Measurements from ENCODE around the gene FAM83E. TPM values are rescaled to one million over a fixed set of nuclear protein-coding genes. Genes with fewer than 3 reads are reported as not detected.

Gene FAM83E
- total and polyA plus RNA-seq, 2 of the 8 experiments (the other 6 are each of a cell fraction or from before 2014, with no cell fraction given), result 1.8 to 5.3 TPM

GRCh38 chr19:48598996-48599700, 15.7 kb downstream of the FAM83E start:
- no peak overlapping the region for H3K23ac ChIP-seq (ENCODE audit: insufficient read length)
- FAIRE-seq, result no peak
- H3K36me3 ChIP-seq (ENCODE audit: control insufficient read depth in 2 of 4, insufficient read depth in 4 of 4, low read length in 3 of 4), result no peaks in the 10 kb centered on the region
- no peak overlapping the region for H3K4ac ChIP-seq (replicated peaks; ENCODE audit: insufficient read length, low read depth, low read length)
- no peaks in the 10 kb centered on the region for H3K4me1 ChIP-seq (replicated peaks in 1 of 4; ENCODE audit: control insufficient read depth in 3 of 4, insufficient read depth in 4 of 4, low read length in 3 of 4)
- no peaks in the 10 kb centered on the region for H3K79me2 ChIP-seq (ENCODE audit: control insufficient read depth in 1 of 2, insufficient read depth in 2 of 2, low read length in 2 of 2)
- H2BK120ac ChIP-seq (replicated peaks; ENCODE audit: low read depth, low read length), result no peak overlapping the region
- 85% methylated on average over 28 of the region's 30 CpGs; no CpG with 5 or more reads in 1 of the 2 experiments for WGBS, 2 experiments (ENCODE audit: extremely low coverage in 1 of 2, insufficient coverage in 1 of 2, insufficient read length in 1 of 2, insufficient replicate concordance in 2 of 2, low coverage in 1 of 2, low lambda C conversion rate in 2 of 2, missing lambda C conversion rate in 1 of 2)
- H3K23me2 ChIP-seq (ENCODE audit: low read depth, low read length), result no peaks in the 10 kb centered on the region; the same call in 1 of the 2 replicates
- no peak for DNase-seq (ENCODE audit: low read depth in 1 of 2, low spot score in 2 of 2)
- no peak overlapping the region for H2AK5ac ChIP-seq (ENCODE audit: low read depth, low read length)
- H2BK15ac ChIP-seq (ENCODE audit: low read length), result no peak overlapping the region
- H3K9me3 ChIP-seq (ENCODE audit: insufficient read depth in 2 of 2, low read depth in 1 of 2, low read length in 1 of 2), result no peaks in the 10 kb centered on the region
- no peak overlapping the region; the same call in 1 of the 2 replicates for H3K18ac ChIP-seq (ENCODE audit: extremely low read depth, low read length)
- no peak overlapping the region for H3K14ac ChIP-seq (ENCODE audit: insufficient read length)
- H3K9ac ChIP-seq (replicated peaks in 1 of 4; ENCODE audit: extremely low read depth in 1 of 4, low read depth in 3 of 4, low read length in 3 of 4), result no peak overlapping the region
- H2AFZ ChIP-seq (ENCODE audit: low read length), result no peak overlapping the region
- H4K91ac ChIP-seq (replicated peaks; ENCODE audit: insufficient read length, low read length), result no peak overlapping the region
- 0 out of 2 replicates have a peak overlapping the region, but pooled peaks have one; percentile 11 for H4K8ac ChIP-seq (ENCODE audit: extremely low read depth, insufficient read depth, low read length)
- POLR2A ChIA-PET (ENCODE audit: partially characterized antibody), result interaction anchor here (1.0 to 27.0 kb wide), 3 partner anchors 17 to 90 kb away, joined by 3 to 788 read pairs (median 175); partner anchors contain the start of genes DBP, FAM83E, RPL18 and SPHK2
- no peak overlapping the region for H2BK20ac ChIP-seq (ENCODE audit: low read length)
- no peaks in the 10 kb centered on the region for H3K27me3 ChIP-seq (replicated peaks in 1 of 4; ENCODE audit: control insufficient read depth in 3 of 4, extremely low read depth in 1 of 4, insufficient read depth in 3 of 4, low read length in 3 of 4)
- H3K4me3 ChIP-seq (ENCODE audit: extremely low read depth in 1 of 4, insufficient read depth in 2 of 4, low read depth in 3 of 4, low read length in 4 of 4), result no peak overlapping the region
- H3K4me2 ChIP-seq (ENCODE audit: insufficient read depth in 1 of 2, low read depth in 2 of 2, low read length in 2 of 2), result no peak overlapping the region
- H2BK5ac ChIP-seq (ENCODE audit: low read depth, low read length), result no peak overlapping the region
- H3K56ac ChIP-seq (replicated peaks; ENCODE audit: insufficient read length, low read depth, low read length), result no peak overlapping the region
- H4K20me1 ChIP-seq (replicated peaks in 1 of 2; ENCODE audit: control insufficient read depth in 1 of 2, insufficient read depth in 2 of 2, low read length in 2 of 2), result peaks cover 0 to 2% of the 10 kb centered on the region in 2 experiments
- H2BK12ac ChIP-seq (ENCODE audit: low read depth, low read length), result peak overlapping the region; percentile 50; the same call in 1 of the 2 replicates
- H4K5ac ChIP-seq (ENCODE audit: insufficient read length, low read depth, low read length), result no peak overlapping the region
- H3K27ac ChIP-seq (ENCODE audit: low read depth, low read length), result no peak overlapping the region
- CTCF ChIA-PET (ENCODE audit: partially characterized antibody), result interaction anchor here (2.5 kb wide), 1 partner anchor 10 kb away, joined by 11 read pairs; no protein-coding TSS in a partner anchor
- no peaks in the 10 kb centered on the region for H3K79me1 ChIP-seq (ENCODE audit: low read depth, low read length)
- TF ChIP-seq MAX (IDR thresholded peaks at IDR 0.05), result no peak
- no peak for TF ChIP-seq RXRA (IDR thresholded peaks at IDR 0.05; ENCODE audit: insufficient read depth, low read depth, low read length)
